ENCODE data around the gene CD151. TPM values are rescaled to one million over a fixed set of nuclear protein-coding genes. Genes with fewer than 3 reads are reported as not detected.

The CD151 gene
- total RNA-seq, 1 experiment from 2014 or later: 127 TPM

GRCh38 chr11:877565-877964 lies 44.8 kb downstream of the CD151 start:
- intact Hi-C loops (cut with micrococcal nuclease; ENCODE audit: unreplicated experiment): no loop called here
- DNase-seq (ENCODE audit: low spot score): peak; percentile 69

GRCh38 chr11:880447-880846 lies 47.7 kb downstream of the CD151 start:
- H3K4me3 ChIP-seq (ENCODE audit: low read depth, low read length, poor library complexity, severe bottlenecking): no peak overlapping the region
- CTCF ChIA-PET: no interaction called here
- H3K36me3 ChIP-seq (ENCODE audit: insufficient read depth, low read length, poor library complexity, severe bottlenecking): peaks cover 5% of the 10 kb centered on the region
- no peaks in the 10 kb centered on the region for H3K27me3 ChIP-seq (replicated peaks; ENCODE audit: insufficient read depth, low read depth, low read length, poor library complexity)
- DNase-seq (ENCODE audit: low spot score): no peak
- POLR2A ChIA-PET (ENCODE audit: low non-redundant PET): no interaction called here
- no peaks in the 10 kb centered on the region for H3K9me3 ChIP-seq (ENCODE audit: low read depth, low read length, poor library complexity, severe bottlenecking)
- H3K27ac ChIP-seq (ENCODE audit: low read depth, low read length, poor library complexity, severe bottlenecking): no peak overlapping the region
- no peak for TF ChIP-seq EZH2 (IDR thresholded peaks at IDR 0.05; ENCODE audit: borderline replicate concordance, low read depth, low read length, poor library complexity, severe bottlenecking)
- TF ChIP-seq, protein P1, sequence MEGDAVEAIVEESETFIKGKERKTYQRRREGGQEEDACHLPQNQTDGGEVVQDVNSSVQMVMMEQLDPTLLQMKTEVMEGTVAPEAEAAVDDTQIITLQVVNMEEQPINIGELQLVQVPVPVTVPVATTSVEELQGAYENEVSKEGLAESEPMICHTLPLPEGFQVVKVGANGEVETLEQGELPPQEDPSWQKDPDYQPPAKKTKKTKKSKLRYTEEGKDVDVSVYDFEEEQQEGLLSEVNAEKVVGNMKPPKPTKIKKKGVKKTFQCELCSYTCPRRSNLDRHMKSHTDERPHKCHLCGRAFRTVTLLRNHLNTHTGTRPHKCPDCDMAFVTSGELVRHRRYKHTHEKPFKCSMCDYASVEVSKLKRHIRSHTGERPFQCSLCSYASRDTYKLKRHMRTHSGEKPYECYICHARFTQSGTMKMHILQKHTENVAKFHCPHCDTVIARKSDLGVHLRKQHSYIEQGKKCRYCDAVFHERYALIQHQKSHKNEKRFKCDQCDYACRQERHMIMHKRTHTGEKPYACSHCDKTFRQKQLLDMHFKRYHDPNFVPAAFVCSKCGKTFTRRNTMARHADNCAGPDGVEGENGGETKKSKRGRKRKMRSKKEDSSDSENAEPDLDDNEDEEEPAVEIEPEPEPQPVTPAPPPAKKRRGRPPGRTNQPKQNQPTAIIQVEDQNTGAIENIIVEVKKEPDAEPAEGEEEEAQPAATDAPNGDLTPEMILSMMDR (conservative IDR thresholded peaks at IDR 0.05; ENCODE audit: low read depth, low read length): no peak
- H3K4me1 ChIP-seq (ENCODE audit: insufficient read depth, low read length, poor library complexity, severe bottlenecking): peaks cover 5% of the 10 kb centered on the region
- no TSS peak for BruUV-seq (replicated peaks)
- intact Hi-C loops (cut with micrococcal nuclease; ENCODE audit: unreplicated experiment): no loop called here

More at GRCh38 chr11:877565-877964, 44.8 kb downstream of the CD151 start:
- ChIA-PET POLR2A (ENCODE audit: low non-redundant PET) (no interaction called here), CTCF (no interaction called here)
- H3K9me3 ChIP-seq (ENCODE audit: low read depth, low read length, poor library complexity, severe bottlenecking): no peaks in the 10 kb centered on the region
- H3K27me3 ChIP-seq (replicated peaks; ENCODE audit: insufficient read depth, low read depth, low read length, poor library complexity): no peaks in the 10 kb centered on the region
- no peak overlapping the region for H3K27ac ChIP-seq (ENCODE audit: low read depth, low read length, poor library complexity, severe bottlenecking)
- no peaks in the 10 kb centered on the region for H3K36me3 ChIP-seq (ENCODE audit: insufficient read depth, low read length, poor library complexity, severe bottlenecking)
- no peak for TF ChIP-seq EZH2 (IDR thresholded peaks at IDR 0.05; ENCODE audit: borderline replicate concordance, low read depth, low read length, poor library complexity, severe bottlenecking)
- TF ChIP-seq, protein P1 (conservative IDR thresholded peaks at IDR 0.05; ENCODE audit: low read depth, low read length): no peak
- H3K4me3 ChIP-seq (ENCODE audit: low read depth, low read length, poor library complexity, severe bottlenecking): no peak overlapping the region
- peaks cover 5% of the 10 kb centered on the region for H3K4me1 ChIP-seq (ENCODE audit: insufficient read depth, low read length, poor library complexity, severe bottlenecking)
- BruUV-seq (replicated peaks): no TSS peak

- no TSS peak for BruUV-seq (replicated peaks)
- Histone ChIP-seq H3K4me1 (ENCODE audit: insufficient read depth, low read length, poor library complexity, severe bottlenecking) (no peaks in the 10 kb centered on the region), H3K4me3 (ENCODE audit: low read depth, low read length, poor library complexity, severe bottlenecking) (no peak overlapping the region), H3K9me3 (ENCODE audit: low read depth, low read length, poor library complexity, severe bottlenecking) (no peaks in the 10 kb centered on the region), H3K27ac (ENCODE audit: low read depth, low read length, poor library complexity, severe bottlenecking) (no peak overlapping the region), H3K36me3 (ENCODE audit: insufficient read depth, low read length, poor library complexity, severe bottlenecking) (peaks cover 5% of the 10 kb centered on the region), H3K27me3 (replicated peaks; ENCODE audit: insufficient read depth, low read depth, low read length, poor library complexity) (no peaks in the 10 kb centered on the region)
- intact Hi-C loops (cut with micrococcal nuclease; ENCODE audit: unreplicated experiment): no loop called here
- TF ChIP-seq, protein P1 (conservative IDR thresholded peaks at IDR 0.05; ENCODE audit: low read depth, low read length): no peak
- no peak for TF ChIP-seq EZH2 (IDR thresholded peaks at IDR 0.05; ENCODE audit: borderline replicate concordance, low read depth, low read length, poor library complexity, severe bottlenecking)
- ChIA-PET POLR2A (ENCODE audit: low non-redundant PET) (no interaction called here), CTCF (no interaction called here)
- DNase-seq (ENCODE audit: low spot score): peak; percentile 42
Observed at GRCh38 chr11:882596-882995, 49.8 kb downstream of the CD151 start.
